22Rv1 (cell line): ENCODE results near the gene TNXB.

ENCODE experiments used
- CTCF ChIP-seq: fragments of 450-650 bp; IDR thresholded peaks from 2 replicates; pipeline ENCODE4 v1.5.1; 2017; ENCODE audit warnings: mild to moderate bottlenecking
- ZFX ChIP-seq: fragments of 450-650 bp; IDR thresholded peaks from 2 replicates; pipeline ENCODE4 v1.6.1; 2017; ENCODE audit warnings: antibody characterized with exemption, borderline replicate concordance

DNA sequence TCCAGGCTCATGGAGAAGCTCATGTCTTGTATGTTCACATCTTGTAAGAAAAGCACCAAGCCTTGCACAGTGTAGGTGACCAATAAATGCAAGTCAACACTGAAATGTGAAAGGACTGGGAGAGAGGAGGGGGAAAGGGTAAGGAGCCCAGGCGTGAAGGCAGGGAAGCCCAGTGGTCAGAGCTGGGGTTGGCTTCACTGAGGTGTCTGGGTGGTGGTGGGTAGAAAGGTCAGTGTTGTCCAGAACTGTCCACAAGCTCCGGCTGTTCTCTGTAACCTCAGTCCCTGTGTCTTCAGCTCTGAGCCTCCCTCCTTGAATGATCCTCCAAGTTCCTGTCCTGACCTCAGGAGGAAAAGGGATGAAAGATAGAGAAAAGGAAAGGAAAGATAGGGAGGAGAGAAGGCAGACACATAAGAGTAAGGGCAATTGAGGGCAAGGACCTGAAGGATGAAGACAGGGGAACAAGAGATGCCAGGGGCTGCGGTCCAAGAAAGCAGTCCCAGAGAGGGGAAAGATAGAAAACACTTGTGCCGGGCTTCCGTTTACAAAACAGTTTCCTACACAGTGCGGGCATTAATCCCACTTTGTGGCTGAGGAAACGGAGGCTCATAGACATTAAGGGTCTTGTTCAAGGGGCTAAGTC, 2.4 kb upstream of the TNXB start:
- no peak for TF ChIP-seq CTCF
- TF ChIP-seq ZFX: no peak
